Karpas-422 (cell line): ENCODE results near the gene TNN. TPM values are rescaled to one million over a fixed set of nuclear protein-coding genes. Genes with fewer than 3 reads are reported as not detected.
"Not testable (repeated sequence)": the region's sequence is repeated elsewhere in the genome, so short reads cannot be mapped to it uniquely, and the experiment has no call there.

Source experiments
- DNase-seq: peaks from one replicate; pipeline ENCODE4 v3.0.0-alpha.2; 2015
- H2AFZ ChIP-seq: fragments of 200-600 bp; sonication (generic); 2 replicates; pipeline ENCODE4 v1.6.1; 2014; ENCODE audit warnings: antibody characterized with exemption, low read length, mixed read lengths
- H3K27ac ChIP-seq: fragments of 200-600 bp; sonication (generic); 2 replicates; pipeline ENCODE4 v1.5.1; 2014; ENCODE audit warnings: mild to moderate bottlenecking, low read length, moderate library complexity
- H3K27me3 ChIP-seq: fragments of 200-600 bp; sonication (generic); 2 replicates; pipeline ENCODE4 v1.6.1; 2014; ENCODE audit warnings: low read length, mixed read lengths
- H3K36me3 ChIP-seq: fragments of 200-600 bp; sonication (generic); 2 replicates; pipeline ENCODE4 v1.6.1; 2014; ENCODE audit warnings: low read length, mixed read lengths; ENCODE audit not compliant: insufficient read depth
- H3K4me1 ChIP-seq: fragments of 200-600 bp; sonication (generic); 2 replicates; pipeline ENCODE4 v1.6.1; 2014; ENCODE audit warnings: mild to moderate bottlenecking, low read length, mixed read lengths
- H3K4me2 ChIP-seq: fragments of 200-600 bp; sonication (generic); 2 replicates; pipeline ENCODE4 v1.6.1; 2014; ENCODE audit warnings: low read length, low read depth, mild to moderate bottlenecking; ENCODE audit not compliant: poor library complexity, severe bottlenecking
- H3K4me3 ChIP-seq: fragments of 200-600 bp; sonication (generic); 2 replicates; pipeline ENCODE4 v1.5.1; 2014; ENCODE audit warnings: mild to moderate bottlenecking, antibody characterized with exemption, low read length, mixed read lengths
- H3K79me2 ChIP-seq: fragments of 200-600 bp; sonication (generic); 2 replicates; pipeline ENCODE4 v1.6.1; 2014; ENCODE audit warnings: mild to moderate bottlenecking, low read length, mixed read lengths
- H3K9ac ChIP-seq: fragments of 200-600 bp; sonication (generic); 2 replicates; pipeline ENCODE4 v1.6.0; 2014; ENCODE audit warnings: low read length
- H3K9me2 ChIP-seq: fragments of 200-600 bp; sonication (generic), shearing (Covaris generic); replicated peaks from 2 replicates; pipeline ENCODE4 v1.6.0; 2014; ENCODE audit warnings: mild to moderate bottlenecking, low read length, moderate library complexity; ENCODE audit not compliant: insufficient read depth
- H3K9me3 ChIP-seq: fragments of 300-700, 200-600 bp; sonication (generic); 2 replicates; pipeline ENCODE4 v1.6.1; 2014; ENCODE audit warnings: low read length, mixed read lengths
- H4K20me1 ChIP-seq: fragments of 200-600 bp; sonication (generic); 2 replicates; pipeline ENCODE4 v1.6.1; 2014; ENCODE audit warnings: mild to moderate bottlenecking, antibody characterized with exemption, low read length, low read depth; ENCODE audit not compliant: insufficient read depth
- total RNA-seq: library from RNA; depleted of rRNA; stranded (reverse); fragments of >200 nt; shearing (Covaris generic); gene quantifications from 2 replicates; pipeline ENCODE4 v1.2.3, GENCODE V29; 2014; ENCODE audit warnings: low replicate concordance

Gene TNN
- total RNA-seq, 1 experiment from 2014 or later: not detected

DNA sequence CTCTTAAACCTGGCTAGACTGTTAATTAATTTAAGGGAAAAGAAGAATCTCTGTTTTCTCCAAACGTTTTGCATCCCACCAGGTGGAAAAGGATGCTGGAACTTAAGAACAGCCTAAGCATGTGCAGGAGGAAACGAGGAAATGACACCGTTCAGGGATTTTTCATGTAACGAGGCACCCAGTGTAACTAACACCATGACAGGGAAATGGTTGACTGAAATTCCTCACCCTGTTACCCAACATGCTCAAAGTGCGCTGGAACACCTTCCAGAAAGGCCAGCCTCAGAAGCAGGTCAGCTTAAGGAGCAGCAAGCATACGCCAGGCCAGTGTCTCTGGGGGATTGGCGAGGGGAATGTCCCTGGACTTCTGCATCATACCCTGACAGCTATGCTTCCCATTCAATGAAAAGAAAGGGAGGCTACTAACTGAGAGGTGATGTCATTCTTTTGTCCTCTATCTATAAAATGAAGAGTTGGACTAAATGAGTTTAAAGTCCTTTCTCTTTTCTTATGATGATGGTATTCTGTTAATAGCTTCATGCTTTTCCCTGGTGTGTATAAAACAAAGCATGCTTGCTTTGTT, 21.6 kb downstream of the TNN start:
- Histone ChIP-seq H3K9ac (no peak overlapping the region), H3K4me1 (peaks cover 4% of the 10 kb centered on the region), H3K36me3 (no peaks in the 10 kb centered on the region), H2AFZ (no peak overlapping the region), H3K4me2 (no peak overlapping the region), H3K27ac (no peak overlapping the region), H3K27me3 (no peaks in the 10 kb centered on the region), H3K9me3 (no peaks in the 10 kb centered on the region), H3K79me2 (no peaks in the 10 kb centered on the region), H4K20me1 (no peaks in the 10 kb centered on the region), H3K9me2 (no peaks in the 10 kb centered on the region), H3K4me3 (no peak overlapping the region)
- DNase-seq: peak; percentile 10

DNA sequence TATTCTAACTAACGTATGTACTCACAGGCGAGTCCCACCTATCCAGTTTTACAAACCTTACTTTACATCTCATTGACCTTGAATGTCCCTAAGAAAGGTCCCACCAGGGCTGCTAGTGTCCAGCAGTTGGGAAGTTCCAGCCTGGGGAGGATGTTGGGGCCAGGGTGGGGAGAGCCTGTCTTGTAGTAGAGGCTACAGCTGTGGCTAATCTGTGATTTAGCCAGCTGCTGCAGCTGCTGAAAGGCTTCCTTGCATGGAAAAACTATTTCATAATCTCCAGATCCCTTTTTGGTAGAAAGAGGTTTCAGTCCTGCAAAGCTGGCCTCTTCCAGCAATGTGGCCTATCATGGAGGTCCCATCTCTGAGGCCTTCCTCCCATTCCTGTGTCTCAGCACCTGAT, 23.1 kb downstream of the TNN start:
- Histone ChIP-seq H3K36me3 (no peaks in the 10 kb centered on the region), H3K79me2 (no peaks in the 10 kb centered on the region), H3K27me3 (no peaks in the 10 kb centered on the region), H3K4me2 (no peak overlapping the region), H3K4me1 (peaks cover 11% of the 10 kb centered on the region), H3K27ac (no peak overlapping the region), H3K9me2 (no peaks in the 10 kb centered on the region), H2AFZ (no peak overlapping the region), H3K9me3 (no peaks in the 10 kb centered on the region), H3K4me3 (no peak overlapping the region), H4K20me1 (no peaks in the 10 kb centered on the region), H3K9ac (no peak overlapping the region)
- peak; percentile 11 for DNase-seq

DNA sequence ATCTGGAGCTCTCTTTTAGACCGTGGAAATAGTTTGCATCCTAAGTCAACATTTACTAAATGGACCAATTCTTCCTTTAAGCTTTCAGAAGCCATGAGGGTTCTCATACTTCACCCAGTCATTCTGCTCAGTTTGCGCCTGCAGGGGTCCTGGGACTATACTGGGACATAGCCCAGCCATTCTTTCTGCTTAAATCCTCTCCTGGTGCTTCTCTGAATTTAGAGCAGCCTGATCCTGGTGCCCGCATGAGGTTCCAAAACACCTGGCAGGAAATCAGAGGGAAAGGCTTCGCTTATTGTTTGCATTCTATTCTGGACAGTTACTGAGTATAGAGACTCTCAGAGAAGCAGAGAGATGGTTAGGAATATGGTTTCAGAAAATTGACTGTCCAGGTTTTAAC, 27.0 kb downstream of the TNN start:
- Histone ChIP-seq H3K4me3 (no peak overlapping the region), H3K27ac (no peak overlapping the region), H3K4me2 (peak overlapping the region; percentile 31), H3K4me1 (peaks cover 11% of the 10 kb centered on the region), H3K27me3 (no peaks in the 10 kb centered on the region), H3K36me3 (no peaks in the 10 kb centered on the region), H3K79me2 (no peaks in the 10 kb centered on the region), H3K9me2 (no peaks in the 10 kb centered on the region), H4K20me1 (no peaks in the 10 kb centered on the region), H2AFZ (no peak overlapping the region), H3K9me3 (no peaks in the 10 kb centered on the region), H3K9ac (no peak overlapping the region)
- DNase-seq: peak; percentile 46

DNA sequence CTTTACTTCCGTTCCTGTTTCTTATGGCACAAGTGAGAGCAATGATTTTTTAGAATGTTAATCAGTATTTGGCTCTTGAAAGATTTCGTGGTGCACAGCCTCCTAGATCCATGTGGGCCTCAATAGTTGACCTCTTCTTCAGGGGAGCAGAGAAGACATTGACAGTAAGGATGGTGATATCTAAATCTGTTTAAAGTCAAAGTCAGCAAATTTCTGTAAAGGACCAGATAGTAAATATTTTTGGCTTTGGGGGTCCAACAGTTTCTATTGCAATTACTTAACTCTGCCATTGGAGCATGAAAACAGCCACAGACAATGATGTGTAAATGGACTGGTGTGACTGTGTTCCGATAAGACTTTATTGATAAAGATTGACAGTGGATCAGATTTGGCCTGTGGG, 27.4 kb downstream of the TNN start:
- H3K4me1 ChIP-seq: peaks cover 11% of the 10 kb centered on the region
- peak; percentile 29 for DNase-seq
- no peaks in the 10 kb centered on the region for H3K27me3 ChIP-seq
- no peaks in the 10 kb centered on the region for H3K36me3 ChIP-seq
- no peak overlapping the region for H3K4me2 ChIP-seq
- no peak overlapping the region for H2AFZ ChIP-seq
- H4K20me1 ChIP-seq: no peaks in the 10 kb centered on the region
- H3K27ac ChIP-seq: no peak overlapping the region
- no peak overlapping the region for H3K9ac ChIP-seq
- H3K9me3 ChIP-seq: no peaks in the 10 kb centered on the region
- H3K79me2 ChIP-seq: no peaks in the 10 kb centered on the region
- no peaks in the 10 kb centered on the region for H3K9me2 ChIP-seq
- H3K4me3 ChIP-seq: no peak overlapping the region

DNA sequence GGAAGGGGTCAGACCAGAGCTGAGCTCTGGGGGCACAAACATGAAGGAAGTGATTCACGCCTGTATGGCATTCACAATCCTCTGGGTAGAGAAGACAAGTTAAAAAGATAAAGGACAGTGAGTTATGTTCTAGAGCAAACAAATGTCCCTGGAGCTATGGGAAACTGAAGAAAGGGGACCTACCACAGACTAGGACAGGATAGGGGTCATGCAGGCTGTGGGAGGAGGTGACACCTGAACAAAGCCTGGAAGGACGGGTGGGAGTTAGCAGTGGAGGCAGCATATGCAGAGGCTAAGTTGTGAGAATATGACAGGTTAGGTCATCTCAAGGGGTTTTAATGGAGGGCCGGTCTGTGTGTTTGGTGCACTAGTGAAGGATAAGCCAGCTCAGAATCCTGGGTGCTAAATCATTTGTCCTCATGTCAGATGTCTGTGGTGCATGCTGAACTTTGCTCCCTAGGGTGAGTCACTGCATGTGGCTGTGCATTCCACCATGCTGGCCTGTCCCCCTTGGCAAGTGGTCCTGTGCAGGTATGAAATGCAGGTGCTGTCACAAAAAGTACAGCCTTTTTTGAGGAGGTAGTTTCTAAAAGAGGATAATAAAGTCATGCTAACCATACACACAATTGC, 28.5 kb downstream of the TNN start:
- H3K4me3 ChIP-seq: no peak overlapping the region
- DNase-seq: no peak
- no peak overlapping the region for H3K27ac ChIP-seq
- no peaks in the 10 kb centered on the region for H3K9me2 ChIP-seq
- no peak overlapping the region for H3K9ac ChIP-seq
- H2AFZ ChIP-seq: no peak overlapping the region
- peaks cover 11% of the 10 kb centered on the region for H3K4me1 ChIP-seq
- no peaks in the 10 kb centered on the region for H3K27me3 ChIP-seq
- H3K79me2 ChIP-seq: no peaks in the 10 kb centered on the region
- H3K4me2 ChIP-seq: no peak overlapping the region
- no peaks in the 10 kb centered on the region for H4K20me1 ChIP-seq
- no peaks in the 10 kb centered on the region for H3K36me3 ChIP-seq
- H3K9me3 ChIP-seq: no peaks in the 10 kb centered on the region

DNA sequence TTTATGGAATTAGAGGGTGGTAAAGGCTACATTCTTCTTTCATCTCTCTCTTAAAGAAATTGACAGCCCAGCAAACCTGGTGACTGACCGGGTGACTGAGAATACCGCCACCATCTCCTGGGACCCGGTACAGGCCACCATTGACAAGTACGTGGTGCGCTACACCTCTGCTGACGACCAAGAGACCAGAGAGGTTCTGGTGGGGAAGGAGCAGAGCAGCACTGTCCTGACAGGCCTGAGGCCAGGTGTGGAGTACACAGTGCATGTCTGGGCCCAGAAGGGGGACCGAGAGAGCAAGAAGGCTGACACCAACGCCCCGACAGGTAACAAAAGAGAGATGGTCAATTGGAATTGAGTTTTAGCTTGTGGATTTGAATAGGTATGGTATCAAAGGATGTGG, 29.7 kb downstream of the TNN start:
- Histone ChIP-seq H3K36me3 (no peaks in the 10 kb centered on the region), H3K4me2 (no peak overlapping the region), H3K27me3 (no peaks in the 10 kb centered on the region), H3K79me2 (no peaks in the 10 kb centered on the region), H2AFZ (no peak overlapping the region), H3K4me3 (no peak overlapping the region), H3K9ac (no peak overlapping the region), H4K20me1 (no peaks in the 10 kb centered on the region), H3K27ac (no peak overlapping the region), H3K9me2 (no peaks in the 10 kb centered on the region), H3K4me1 (peaks cover 11% of the 10 kb centered on the region), H3K9me3 (no peaks in the 10 kb centered on the region)
- DNase-seq: no peak

DNA sequence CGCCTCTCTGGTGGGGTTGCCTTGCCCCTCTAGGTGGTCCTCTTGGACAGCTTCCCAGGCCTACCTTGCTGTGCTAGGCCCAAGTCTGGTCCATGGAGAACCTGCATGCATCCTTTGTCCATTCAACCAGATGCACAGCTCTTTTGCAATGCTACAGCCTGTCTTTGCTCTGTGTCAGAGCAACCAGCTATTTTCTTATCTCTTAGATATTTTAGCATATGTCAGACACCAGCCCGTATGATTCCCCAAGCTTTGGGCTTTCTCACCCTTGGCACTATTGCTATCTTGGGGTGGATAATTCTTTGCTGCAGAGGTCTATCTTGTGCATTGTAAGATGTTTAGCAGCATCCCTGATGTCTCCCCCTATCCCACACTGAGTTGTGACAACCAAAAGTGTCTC, 32.3 kb downstream of the TNN start:
- Histone ChIP-seq H3K27ac (no peak overlapping the region), H3K4me3 (no peak overlapping the region)

DNA sequence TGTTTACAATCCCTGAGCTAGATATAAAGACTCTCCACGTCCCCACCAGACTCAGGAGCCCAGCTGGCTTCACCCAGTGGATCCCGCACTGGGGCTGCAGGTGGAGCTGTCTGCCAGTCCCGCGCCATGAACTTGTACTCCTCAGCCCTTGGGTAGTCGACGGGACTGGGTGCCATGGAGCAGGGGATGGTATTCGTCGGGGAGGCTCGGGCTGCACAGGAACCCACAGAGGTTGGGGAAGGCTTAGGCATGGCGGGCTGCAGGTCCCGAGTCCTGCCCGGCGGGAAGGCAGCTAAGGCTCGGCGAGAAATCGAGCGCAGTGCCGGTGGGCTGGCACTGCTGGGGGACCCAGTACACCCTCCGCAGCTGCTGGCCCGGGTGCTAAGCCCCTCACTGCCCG, 34.5 kb downstream of the TNN start:
- not testable (repeated sequence) for H3K27ac ChIP-seq, H4K20me1 ChIP-seq, H2AFZ ChIP-seq, H3K4me2 ChIP-seq, DNase-seq, H3K4me1 ChIP-seq, H3K9me2 ChIP-seq, H3K4me3 ChIP-seq, H3K79me2 ChIP-seq, H3K9me3 ChIP-seq, H3K9ac ChIP-seq, H3K36me3 ChIP-seq, H3K27me3 ChIP-seq

More for the DNA sequence above, 32.3 kb downstream of the TNN start:
- no peak overlapping the region for H2AFZ ChIP-seq
- H3K9ac ChIP-seq: no peak overlapping the region
- DNase-seq: no peak
- H3K4me2 ChIP-seq: no peak overlapping the region
- H3K27me3 ChIP-seq: no peaks in the 10 kb centered on the region
- no peaks in the 10 kb centered on the region for H3K79me2 ChIP-seq
- no peaks in the 10 kb centered on the region for H4K20me1 ChIP-seq
- H3K9me2 ChIP-seq: no peaks in the 10 kb centered on the region
- H3K4me1 ChIP-seq: no peaks in the 10 kb centered on the region; the same call in 1 of the 2 replicates
- H3K9me3 ChIP-seq: no peaks in the 10 kb centered on the region
- H3K36me3 ChIP-seq: no peaks in the 10 kb centered on the region
